BLaER1 (cell line): ENCODE measurements around the gene INF2.
A peak's percentile ranks its signal among the peaks of the same experiment; 100 is the strongest.
"Not testable (repeated sequence)": the region's sequence is repeated elsewhere in the genome, so short reads cannot be mapped to it uniquely, and the experiment has no call there.

Source experiments
- H3K27ac ChIP-seq: shearing (Covaris generic); formaldehyde crosslinking; 2 replicates; pipeline ENCODE4 v1.8.1; 2022
- H3K27me3 ChIP-seq: shearing (Covaris generic); formaldehyde crosslinking; 2 replicates; pipeline ENCODE4 v1.8.1; 2022
- H3K36me3 ChIP-seq: shearing (Covaris generic); formaldehyde crosslinking; 2 replicates; pipeline ENCODE4 v1.8.1; 2022
- H3K4me1 ChIP-seq: shearing (Covaris generic); formaldehyde crosslinking; 2 replicates; pipeline ENCODE4 v1.8.1; 2022
- H3K4me2 ChIP-seq: shearing (Covaris generic); formaldehyde crosslinking; 2 replicates; pipeline ENCODE4 v1.8.1; 2022
- H3K4me3 ChIP-seq: shearing (Covaris generic); formaldehyde crosslinking; 2 replicates; pipeline ENCODE4 v1.8.1; 2022
- H3K9ac ChIP-seq: shearing (Covaris generic); formaldehyde crosslinking; 2 replicates; pipeline ENCODE4 v1.8.1; 2022
- H3K9me3 ChIP-seq: shearing (Covaris generic); formaldehyde crosslinking; 2 replicates; pipeline ENCODE4 v1.8.1; 2022
- H4K20me1 ChIP-seq: shearing (Covaris generic); formaldehyde crosslinking; 2 replicates; pipeline ENCODE4 v1.8.1; 2022
- Cebpa-rat ChIP-seq: shearing (Covaris generic); IDR thresholded peaks from 2 replicates; pipeline ENCODE4 v1.8.1; 2022

INF2 gene

GRCh38 chr14:104647467-104648043 lies 41.9 kb upstream of the INF2 start:
- H3K4me3 ChIP-seq: no peak overlapping the region
- no peaks in the 10 kb centered on the region for H3K27me3 ChIP-seq
- H3K27ac ChIP-seq: no peak overlapping the region
- no peaks in the 10 kb centered on the region for H4K20me1 ChIP-seq
- TF ChIP-seq Cebpa-rat: no peak
- H3K9me3 ChIP-seq: peaks cover 32% of the 10 kb centered on the region
- no peak overlapping the region for H3K9ac ChIP-seq
- H3K4me1 ChIP-seq: peaks cover 71% of the 10 kb centered on the region
- peak overlapping the region; percentile 35; the same call in 1 of the 2 replicates for H3K4me2 ChIP-seq
- peaks cover 6% of the 10 kb centered on the region; the same call in 1 of the 2 replicates for H3K36me3 ChIP-seq

- Histone ChIP-seq H3K27me3 (no peaks in the 10 kb centered on the region), H3K4me3 (peak overlapping the region; percentile 74), H3K9me3 (peaks cover 55% of the 10 kb centered on the region), H3K36me3 (peaks cover 23% of the 10 kb centered on the region), H4K20me1 (no peaks in the 10 kb centered on the region), H3K27ac (peak overlapping the region; percentile 92), H3K4me1 (peaks cover 48% of the 10 kb centered on the region), H3K4me2 (peak overlapping the region; percentile 95), H3K9ac (peak overlapping the region; percentile 87)
- TF ChIP-seq Cebpa-rat: no peak
Observed at GRCh38 chr14:104650057-104650980, 39.1 kb upstream of the INF2 start.

GRCh38 chr14:104650981-104651875 lies 38.2 kb upstream of the INF2 start:
- peak overlapping the region; percentile 61 for H3K27ac ChIP-seq
- H3K4me1 ChIP-seq: peaks cover 56% of the 10 kb centered on the region
- no peaks in the 10 kb centered on the region for H3K27me3 ChIP-seq
- no peaks in the 10 kb centered on the region for H4K20me1 ChIP-seq
- peak overlapping the region; percentile 95 for H3K4me2 ChIP-seq
- H3K9ac ChIP-seq: no peak overlapping the region
- peaks cover 49% of the 10 kb centered on the region for H3K9me3 ChIP-seq
- peak overlapping the region; percentile 28; the same call in 1 of the 2 replicates for H3K4me3 ChIP-seq
- peaks cover 23% of the 10 kb centered on the region for H3K36me3 ChIP-seq
- no peak for TF ChIP-seq Cebpa-rat

GRCh38 chr14:104651876-104652260 lies 37.5 kb upstream of the INF2 start:
- Histone ChIP-seq H4K20me1 (no peaks in the 10 kb centered on the region), H3K36me3 (peaks cover 23% of the 10 kb centered on the region), H3K4me1 (peaks cover 62% of the 10 kb centered on the region), H3K4me3 (peak overlapping the region; percentile 28; the same call in 1 of the 2 replicates), H3K9ac (no peak overlapping the region), H3K4me2 (peak overlapping the region; percentile 95), H3K27me3 (no peaks in the 10 kb centered on the region), H3K27ac (peak overlapping the region; percentile 61), H3K9me3 (peaks cover 44% of the 10 kb centered on the region)
- TF ChIP-seq Cebpa-rat: no peak

GRCh38 chr14:104652386-104652785 lies 37.0 kb upstream of the INF2 start:
- Histone ChIP-seq H3K27me3 (no peaks in the 10 kb centered on the region), H3K9ac (no peak overlapping the region), H3K4me2 (no peak overlapping the region), H4K20me1 (no peaks in the 10 kb centered on the region), H3K4me1 (peaks cover 63% of the 10 kb centered on the region), H3K4me3 (peak overlapping the region; percentile 28), H3K27ac (peak overlapping the region; percentile 61), H3K36me3 (peaks cover 23% of the 10 kb centered on the region), H3K9me3 (peaks cover 40% of the 10 kb centered on the region)
- no peak for TF ChIP-seq Cebpa-rat

GRCh38 chr14:104653130-104653920 lies 36.1 kb upstream of the INF2 start:
- H3K27ac ChIP-seq, H3K27me3 ChIP-seq, H4K20me1 ChIP-seq, H3K9ac ChIP-seq, H3K4me2 ChIP-seq: not testable (repeated sequence)
- Histone ChIP-seq H3K4me3 (peak overlapping the region; percentile 31; the same call in 1 of the 2 replicates), H3K36me3 (peaks cover 23% of the 10 kb centered on the region), H3K9me3 (peaks cover 40% of the 10 kb centered on the region), H3K4me1 (peaks cover 63% of the 10 kb centered on the region)

GRCh38 chr14:104654119-104654518 lies 35.3 kb upstream of the INF2 start:
- peaks cover 68% of the 10 kb centered on the region for H3K4me1 ChIP-seq
- H3K27me3 ChIP-seq: no peaks in the 10 kb centered on the region
- no peaks in the 10 kb centered on the region for H4K20me1 ChIP-seq
- peaks cover 40% of the 10 kb centered on the region for H3K9me3 ChIP-seq
- no peak for TF ChIP-seq Cebpa-rat
- no peak overlapping the region for H3K27ac ChIP-seq
- peaks cover 23% of the 10 kb centered on the region for H3K36me3 ChIP-seq
- no peak overlapping the region for H3K9ac ChIP-seq
- H3K4me2 ChIP-seq: no peak overlapping the region
- H3K4me3 ChIP-seq: peak overlapping the region; percentile 31; the same call in 1 of the 2 replicates

GRCh38 chr14:104655128-104655848 lies 34.1 kb upstream of the INF2 start:
- Histone ChIP-seq H4K20me1 (no peaks in the 10 kb centered on the region), H3K9ac (no peak overlapping the region), H3K36me3 (peaks cover 23% of the 10 kb centered on the region), H3K27me3 (no peaks in the 10 kb centered on the region), H3K4me1 (peaks cover 70% of the 10 kb centered on the region), H3K27ac (peak overlapping the region; percentile 97), H3K4me3 (0 out of 2 replicates have a peak overlapping the region, but pooled peaks have one; percentile 66), H3K9me3 (peaks cover 40% of the 10 kb centered on the region), H3K4me2 (peak overlapping the region; percentile 100)
- TF ChIP-seq Cebpa-rat: no peak
